Measurements from ENCODE around the gene DAPK3.
"Not testable (repeated sequence)": the region's sequence is repeated elsewhere in the genome, so short reads cannot be mapped to it uniquely, and the experiment has no call there.

DAPK3 gene

DNA sequence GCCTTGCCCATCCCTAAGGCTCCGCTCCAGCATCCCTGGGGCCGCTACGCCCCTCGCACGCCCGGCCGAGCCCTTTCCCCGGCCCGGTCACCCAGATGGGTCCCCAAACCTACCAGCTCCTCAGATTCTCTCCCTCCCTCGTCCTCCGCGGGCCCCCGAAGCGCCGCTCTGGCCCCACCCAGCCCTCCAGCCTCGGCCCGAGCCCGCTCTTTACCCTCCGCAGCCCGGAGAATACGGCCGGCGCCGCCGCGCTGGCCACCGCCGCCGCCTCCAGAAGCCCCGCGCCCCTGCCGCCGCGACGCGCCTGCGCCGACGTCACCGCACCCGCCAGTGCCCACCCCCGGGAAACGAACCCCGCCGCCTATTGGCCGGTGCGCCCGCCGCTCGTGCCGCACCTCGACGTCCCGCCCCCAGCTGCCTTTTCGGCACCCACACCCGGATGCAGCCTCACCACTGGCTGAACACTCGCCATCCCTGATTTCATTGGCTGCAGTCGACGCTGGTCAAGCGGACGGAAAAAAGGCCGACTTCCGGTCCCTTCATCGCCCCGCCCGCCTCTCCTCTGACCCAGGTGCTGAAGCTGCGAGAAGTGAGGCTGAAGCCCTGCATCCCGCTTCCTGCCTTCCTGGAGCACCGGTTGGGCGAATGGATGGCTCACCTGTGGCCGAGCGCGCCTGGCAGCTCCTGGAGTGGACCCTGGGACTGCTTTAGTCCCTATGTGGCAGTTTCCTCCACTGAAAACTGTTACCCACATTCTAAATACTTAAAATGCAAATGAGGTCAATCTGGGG is at the start of gene DAPK3:
DAPK3 (minus strand) TSS at position 292 of the 791 bp plus-strand sequence. CDS start 1,364 bp downstream, outside the sequence.
- DNase-seq: peak; percentile 97

GRCh38 chr19:4019578-4019977 is 48.7 kb upstream of the DAPK3 start:
- DNase-seq: no peak

GRCh38 chr19:4018775-4019504 is 48.0 kb upstream of the DAPK3 start:
- no peak for DNase-seq

- no peak for DNase-seq
These were observed 47.3 kb upstream of the DAPK3 start for GRCh38 chr19:4018140-4018613.

DNA sequence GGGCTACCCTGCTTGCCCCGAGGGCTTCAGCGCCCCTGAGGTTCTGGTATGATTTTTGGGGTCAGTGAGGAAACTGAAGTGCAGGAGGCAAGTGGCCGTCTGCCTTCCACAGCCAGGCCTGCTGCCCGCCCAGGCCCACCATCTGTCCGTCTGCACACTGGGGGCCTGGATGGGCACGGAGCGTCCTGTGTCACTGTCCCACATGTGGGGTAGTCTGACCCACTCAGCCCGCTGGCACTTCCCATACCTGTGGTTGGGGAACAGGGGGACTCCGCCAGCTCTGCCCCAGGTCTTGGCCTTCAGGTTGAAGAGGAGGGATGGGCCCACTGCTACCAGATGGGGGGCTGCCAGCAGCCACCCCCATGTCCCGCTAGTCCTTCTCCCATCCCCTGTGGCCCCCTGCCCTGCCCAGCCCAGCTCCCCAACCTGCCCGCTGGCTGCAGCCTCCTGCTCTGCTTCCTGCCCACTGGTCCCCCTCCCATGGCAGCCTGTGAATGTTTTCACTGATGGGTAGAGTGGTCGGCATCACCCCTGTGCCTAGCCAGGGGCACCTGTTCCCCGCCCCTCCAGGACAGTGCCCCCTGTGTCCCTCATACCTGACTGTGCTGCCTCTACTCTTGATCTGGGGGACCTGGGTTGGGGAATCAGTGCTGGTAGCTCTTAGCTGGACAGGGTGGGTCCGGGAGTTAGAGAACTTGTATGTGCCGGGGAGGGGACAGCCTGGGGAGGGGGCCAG is 46.2 kb upstream of the DAPK3 start:
- DNase-seq: no peak

GRCh38 chr19:4016486-4016885 is 45.6 kb upstream of the DAPK3 start:
- no peak for DNase-seq

DNA sequence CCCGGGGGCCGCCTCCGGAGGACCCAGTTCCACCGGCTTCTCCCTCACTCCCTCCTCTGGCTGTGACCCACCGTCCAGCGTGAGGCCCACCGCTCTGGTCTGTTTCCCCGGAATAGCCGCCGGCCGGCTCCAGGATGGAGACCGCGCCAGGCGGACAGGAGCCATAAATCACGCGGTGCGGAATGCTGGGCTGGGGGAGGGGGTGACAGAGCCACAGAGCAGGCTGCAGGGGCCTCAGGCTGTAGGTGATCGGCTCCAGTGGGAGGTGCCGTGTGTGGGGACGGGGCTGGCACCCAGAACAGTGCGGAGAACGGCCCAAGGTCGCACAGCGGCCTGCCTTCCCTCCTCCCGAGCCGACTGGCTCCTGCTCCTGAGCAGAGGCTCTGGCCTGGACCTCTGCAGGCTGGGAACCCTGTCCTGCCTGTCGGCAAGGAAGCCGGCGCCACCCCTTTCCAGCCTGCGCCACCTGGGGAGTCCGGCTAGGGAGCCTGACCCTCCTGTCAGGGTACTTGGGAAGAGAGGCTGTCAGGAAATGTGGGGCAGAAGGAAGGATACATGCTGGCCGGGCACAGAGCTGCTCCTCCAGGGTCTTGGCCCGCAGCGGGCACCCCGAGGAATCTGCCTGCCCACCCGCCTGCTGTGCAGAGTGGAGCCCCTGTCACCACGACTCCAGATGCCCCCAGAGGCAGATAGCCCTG is 45.0 kb upstream of the DAPK3 start:
- DNase-seq: no peak

DNA sequence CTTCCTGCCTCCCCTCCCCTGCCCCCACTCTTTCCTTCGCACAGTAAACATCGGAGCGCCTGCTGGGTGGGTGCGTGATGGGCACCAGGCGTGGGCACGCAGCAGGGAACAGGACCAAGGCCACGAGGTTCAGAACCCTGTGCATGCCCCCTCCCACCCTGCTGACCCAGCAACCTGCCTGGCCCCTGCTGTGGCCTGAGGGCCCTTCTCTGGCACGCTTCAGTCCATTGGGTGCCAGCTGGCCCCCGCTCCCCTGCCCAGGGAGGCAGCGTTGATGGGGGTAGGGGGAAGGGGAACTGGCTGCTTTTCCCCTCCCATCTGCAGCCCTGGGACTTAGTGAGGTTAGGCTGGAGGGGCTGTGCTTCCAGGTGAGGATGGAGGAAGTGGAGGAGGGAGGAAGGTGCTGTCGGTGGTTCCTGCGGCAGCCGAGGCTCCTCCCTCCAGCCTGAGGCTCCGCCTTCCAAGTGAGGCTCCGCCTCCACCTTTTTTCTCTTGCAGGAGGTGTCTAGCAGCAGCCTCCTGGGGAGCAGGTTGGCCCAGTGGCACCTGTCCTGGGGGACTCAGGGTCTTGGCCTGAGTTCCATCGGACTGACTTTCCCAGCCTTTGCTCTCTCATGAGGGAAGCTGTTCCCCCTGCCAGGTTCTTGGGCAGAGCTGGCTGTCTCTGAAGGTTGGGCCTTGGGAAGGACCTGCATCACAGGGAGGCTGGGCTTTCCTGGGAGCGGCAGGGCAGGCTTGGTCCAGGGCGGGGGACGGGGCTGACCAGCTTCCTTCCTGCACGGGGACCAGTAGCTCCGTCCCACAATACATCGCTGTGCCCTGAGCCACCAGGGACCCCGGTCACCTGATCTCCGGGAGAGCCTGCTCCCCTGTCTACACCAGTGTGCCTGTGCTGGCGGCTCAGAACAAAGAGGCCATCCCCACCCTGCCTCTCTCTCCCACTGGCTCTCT is 43.9 kb upstream of the DAPK3 start:
- no peak for DNase-seq

- DNase-seq: no peak
These were observed 43.1 kb upstream of the DAPK3 start for GRCh38 chr19:4013886-4014540.

DNA sequence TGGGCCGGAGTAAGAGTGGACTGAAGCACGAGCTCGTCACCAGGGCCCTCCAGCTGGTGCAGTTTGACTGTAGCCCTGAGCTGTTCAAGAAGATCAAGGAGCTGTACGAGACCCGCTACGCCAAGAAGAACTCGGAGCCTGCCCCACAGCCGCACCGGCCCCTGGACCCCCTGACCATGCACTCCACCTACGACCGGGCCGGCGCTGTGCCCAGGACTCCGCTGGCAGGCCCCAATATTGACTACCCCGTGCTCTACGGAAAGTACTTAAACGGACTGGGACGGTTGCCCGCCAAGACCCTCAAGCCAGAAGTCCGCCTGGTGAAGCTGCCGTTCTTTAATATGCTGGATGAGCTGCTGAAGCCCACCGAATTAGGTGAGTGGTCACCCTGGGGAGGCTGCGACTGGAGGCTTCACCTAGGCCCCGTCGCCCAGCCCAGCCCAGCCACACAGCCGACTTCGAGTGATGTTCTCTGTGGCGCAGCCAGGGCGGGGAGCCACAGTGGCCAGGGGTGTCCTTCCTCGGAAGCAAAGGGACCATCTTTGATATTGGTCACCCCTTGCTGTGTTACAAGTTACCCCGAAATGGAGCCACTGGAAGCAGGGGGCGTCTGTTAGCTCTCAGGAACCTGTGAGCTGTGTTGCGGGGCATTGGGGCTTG is 42.2 kb upstream of the DAPK3 start:
- no peak for DNase-seq

- no peak for DNase-seq
These were observed 41.4 kb upstream of the DAPK3 start for GRCh38 chr19:4012092-4012974.

- DNase-seq: not testable (repeated sequence)
These were observed 40.5 kb upstream of the DAPK3 start for GRCh38 chr19:4011430-4011829.

- DNase-seq: no peak
These were observed 39.9 kb upstream of the DAPK3 start for GRCh38 chr19:4010808-4011110.

GRCh38 chr19:4009990-4010807 is 39.3 kb upstream of the DAPK3 start:
- DNase-seq: peak; percentile 67

- DNase-seq: peak; percentile 46
These were observed 37.1 kb upstream of the DAPK3 start for GRCh38 chr19:4007836-4008539.

DNA sequence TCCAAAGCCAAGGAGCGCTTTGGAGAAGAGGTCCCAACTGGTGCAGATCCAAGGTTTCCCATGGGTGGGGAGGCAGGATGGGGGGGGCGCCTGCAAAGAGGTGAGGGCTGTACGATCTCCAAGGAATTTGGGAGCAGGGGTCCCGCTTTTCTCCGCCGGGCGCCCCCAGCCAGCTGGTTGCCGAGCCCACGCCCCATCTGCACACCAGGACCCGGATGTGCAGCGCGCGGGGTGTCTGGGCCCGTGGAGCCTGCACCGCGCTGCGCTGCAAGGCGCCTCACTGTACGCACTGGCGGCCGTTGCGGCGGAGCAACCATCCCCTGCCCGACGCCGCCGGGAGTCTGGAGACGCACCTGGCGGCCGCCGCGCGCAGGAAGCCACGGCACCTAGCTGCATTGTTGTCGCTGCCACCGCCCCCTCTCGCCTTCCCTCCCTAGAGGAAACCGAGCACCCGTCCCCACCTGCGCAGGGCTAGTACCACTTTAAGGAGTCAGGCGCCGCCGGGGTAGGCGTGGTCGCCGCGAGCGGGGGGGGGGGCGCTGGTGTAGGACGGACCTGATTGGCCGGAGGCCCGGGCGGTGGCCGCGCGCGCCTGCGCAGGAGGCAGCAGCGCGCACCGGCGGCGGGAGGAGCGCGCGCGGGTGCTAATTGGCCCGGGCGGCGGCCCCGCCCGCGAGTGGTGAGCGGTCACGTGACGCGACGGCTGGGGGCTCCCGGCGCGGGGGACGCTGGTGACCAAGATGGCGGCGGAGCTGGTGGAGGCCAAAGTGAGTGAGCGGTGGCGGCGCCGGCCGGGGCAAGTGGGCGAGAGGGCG is 36.3 kb upstream of the DAPK3 start, which contains the start of gene PIAS4:
PIAS4 (plus strand) TSS at position 716 of the 815 bp plus-strand sequence; CDS start at position 741, 25 bp downstream.
- DNase-seq: peak; percentile 94

GRCh38 chr19:4005436-4005835 is 34.5 kb upstream of the DAPK3 start:
- not testable (repeated sequence) for DNase-seq
